K562 (cell line): ENCODE data around the gene BTRC. TPM values are rescaled to one million over a fixed set of nuclear protein-coding genes. Genes with fewer than 3 reads are reported as not detected.
A peak's percentile ranks its signal among the peaks of the same experiment; 100 is the strongest.

Source experiments
- ASH1L ChIP-seq: fragments of 450-650 bp; IDR thresholded peaks from 2 replicates; pipeline ENCODE4 v1.6.1; 2018; ENCODE audit warnings: borderline replicate concordance, mild to moderate bottlenecking, low read depth; ENCODE audit not compliant: partially characterized antibody
- BRCA1 ChIP-seq, 2 experiments: fragments of 450-650 bp in 1 of 2; sonication (generic) in 1 of 2; formaldehyde crosslinking in 1 of 2; IDR thresholded peaks; 2 replicates each; pipeline versions ENCODE4 v1.5.0 to v1.6.1; 2017 to 2020; ENCODE audit warnings: mild to moderate bottlenecking in 1 of 2, missing genetic modification reagents in 1 of 2
- CHAMP1 ChIP-seq: fragments of 450-650 bp; IDR thresholded peaks from 2 replicates; pipeline ENCODE4 v1.6.1; 2016; ENCODE audit warnings: mild to moderate bottlenecking
- CREB5 ChIP-seq: fragments of 250-450 bp; sonication (Bioruptor Pico); IDR thresholded peaks from 2 replicates; pipeline ENCODE4 v1.5.0; 2020; ENCODE audit warnings: mild to moderate bottlenecking
- HDAC3 ChIP-seq: fragments of 450-650 bp; IDR thresholded peaks from 2 replicates; pipeline ENCODE4 v1.6.1; 2018; ENCODE audit warnings: borderline replicate concordance, mild to moderate bottlenecking, moderate library complexity; ENCODE audit not compliant: partially characterized antibody
- HMBOX1 ChIP-seq: sonication (generic); IDR thresholded peaks from 2 replicates; pipeline ENCODE4 v1.6.1; 2016
- HNRNPL ChIP-seq: fragments of 200-400 bp; formaldehyde crosslinking; IDR thresholded peaks from 2 replicates; pipeline ENCODE4 v1.6.1; 2017; ENCODE audit warnings: low read depth, mild to moderate bottlenecking, low read length
- IRF2 ChIP-seq: sonication (generic); formaldehyde crosslinking; IDR thresholded peaks from 2 replicates; pipeline ENCODE4 v1.8.1; 2022; ENCODE audit warnings: mild to moderate bottlenecking, missing genetic modification reagents
- MAFG ChIP-seq: fragments of 450-650 bp; conservative IDR thresholded peaks from 2 replicates; pipeline ENCODE4 v1.6.1; 2016; ENCODE audit warnings: missing genetic modification characterization, missing compliant biosample characterization
- RB1 ChIP-seq: fragments of 450-650 bp; IDR thresholded peaks from 2 replicates; pipeline ENCODE4 v1.6.1; 2017; ENCODE audit warnings: low read depth, mild to moderate bottlenecking
- RERE ChIP-seq: sonication (generic); formaldehyde crosslinking; IDR thresholded peaks from 2 replicates; pipeline ENCODE4 v1.8.0; 2023; ENCODE audit warnings: missing genetic modification reagents, mild to moderate bottlenecking, borderline replicate concordance
- SRSF1 ChIP-seq: fragments of 200-400 bp; formaldehyde crosslinking; IDR thresholded peaks from 2 replicates; pipeline ENCODE4 v1.6.1; 2017; ENCODE audit warnings: mild to moderate bottlenecking, low read depth, low read length, moderate library complexity
- ZNF311 ChIP-seq: fragments of 250-450 bp; sonication (Bioruptor Pico); IDR thresholded peaks from 2 replicates; pipeline ENCODE4 v1.4.0; 2020; ENCODE audit warnings: mild to moderate bottlenecking, moderate library complexity
- polyA plus RNA-seq, 8 experiments: library from polyadenylated mRNA; depleted of rRNA in 4 of 8; stranded (reverse) in 5 of 8; unstranded in 3 of 8; fragments of >200 nt; fragmentation: Nextera tagmentation in 2 of 8; fragmentation: Illumina TruSeq in 1 of 8; extraction: Ambion mirVana in 2 of 8; extraction: Trizol in 1 of 8; gene quantifications; 2 replicates each; pipeline versions ENCODE4 v1.2.1 to v1.2.3, GENCODE V29; 2011 to 2014; ENCODE audit warnings: inconsistent platforms in 1 of 8, missing spikeins in 1 of 8
- total RNA-seq, 7 experiments: library from RNA; depleted of rRNA in 6 of 7; stranded (reverse); fragments of >200 nt in 6 of 7; fragmentation: Illumina TruSeq in 2 of 7; extraction: Trizol in 2 of 7; gene quantifications; 2 replicates each; pipeline versions ENCODE4 v1.2.1 to v1.2.3, GENCODE V29; 2011 to 2021; ENCODE audit warnings: low replicate concordance in 1 of 7
- TF ChIP-seq, protein P1 (sequence below): fragments of 250-450 bp; sonication (Bioruptor Pico); IDR thresholded peaks from 2 replicates; pipeline ENCODE4 v1.5.1; 2021; ENCODE audit warnings: mild to moderate bottlenecking

Gene BTRC
- total and polyA plus RNA-seq, 9 of the 15 experiments (the other 6 are each of a cell fraction or from before 2014, with no cell fraction given), result 1.6 to 15.4 (median 7.0) TPM

DNA sequence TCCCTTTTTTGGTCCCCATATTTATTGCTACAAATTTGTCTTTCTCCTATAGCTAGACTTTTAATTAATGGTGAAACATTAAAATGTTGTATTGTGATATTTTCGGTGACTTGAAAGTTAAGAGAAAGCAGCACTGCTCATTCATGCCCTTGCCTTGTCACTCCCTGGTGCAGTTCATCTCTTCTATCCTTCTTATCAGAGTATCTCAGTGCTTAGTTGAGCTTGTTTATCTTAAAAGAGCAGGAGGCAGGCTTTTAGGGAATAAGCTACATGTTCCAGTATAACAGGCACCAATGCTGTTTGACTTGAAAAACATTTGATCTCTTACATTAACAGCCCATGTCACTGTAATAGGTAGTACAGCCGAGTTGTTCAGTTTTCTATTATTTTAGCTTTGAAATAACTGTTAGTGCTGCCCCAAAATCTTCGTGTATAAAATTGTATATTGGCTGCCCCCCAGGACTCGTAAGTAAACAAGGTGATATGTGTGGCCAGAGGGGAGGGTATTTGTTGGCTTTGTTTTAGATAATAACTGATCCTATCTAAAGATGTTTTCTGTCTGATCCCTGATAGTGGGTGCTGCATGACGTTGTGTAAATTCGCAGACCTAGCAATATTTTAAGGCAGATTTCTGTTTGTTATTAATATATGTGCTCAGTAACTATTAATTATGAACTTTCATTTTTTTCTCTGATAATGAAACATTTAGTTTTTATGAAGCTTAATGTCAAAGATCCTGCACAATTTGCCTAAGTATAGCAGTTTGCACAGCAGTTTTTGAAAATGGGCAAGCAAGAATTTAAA is 96.5 kb downstream of the BTRC start (continued):
- no peak for TF ChIP-seq ZNF311 (CRISPR knock-in tag)
- no peak for TF ChIP-seq IRF2
- TF ChIP-seq ASH1L, result no peak
- TF ChIP-seq, protein P1, sequence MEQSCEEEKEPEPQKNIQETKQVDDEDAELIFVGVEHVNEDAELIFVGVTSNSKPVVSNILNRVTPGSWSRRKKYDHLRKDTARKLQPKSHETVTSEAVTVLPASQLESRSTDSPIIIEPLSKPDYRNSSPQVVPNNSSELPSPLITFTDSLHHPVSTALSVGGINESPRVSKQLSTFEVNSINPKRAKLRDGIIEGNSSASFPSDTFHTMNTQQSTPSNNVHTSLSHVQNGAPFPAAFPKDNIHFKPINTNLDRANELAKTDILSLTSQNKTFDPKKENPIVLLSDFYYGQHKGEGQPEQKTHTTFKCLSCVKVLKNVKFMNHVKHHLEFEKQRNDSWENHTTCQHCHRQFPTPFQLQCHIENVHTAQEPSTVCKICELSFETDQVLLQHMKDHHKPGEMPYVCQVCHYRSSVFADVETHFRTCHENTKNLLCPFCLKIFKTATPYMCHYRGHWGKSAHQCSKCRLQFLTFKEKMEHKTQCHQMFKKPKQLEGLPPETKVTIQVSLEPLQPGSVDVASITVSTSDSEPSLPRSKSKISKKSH (CRISPR knock-in tag), result no peak
- no peak for TF ChIP-seq BRCA1 (IDR thresholded peaks at IDR 0.05)
- TF ChIP-seq BRCA1 (CRISPR knock-in tag; IDR thresholded peaks at IDR 0.05), result no peak
- no peak for TF ChIP-seq CREB5 (CRISPR knock-in tag)
- peak; percentile 91 for TF ChIP-seq HMBOX1
- no peak for TF ChIP-seq RERE (CRISPR knock-in tag)
- 0 out of 2 replicates have a peak, but pooled peaks have one; percentile 4 for TF ChIP-seq MAFG (tag)
- TF ChIP-seq HNRNPL, result no peak
- TF ChIP-seq CHAMP1, result 0 out of 2 replicates have a peak, but pooled peaks have one; percentile 46
- peak; percentile 35 for TF ChIP-seq HDAC3
- no peak for TF ChIP-seq SRSF1
- TF ChIP-seq RB1, result no peak
